ENCODE measurements around the gene GPRC6A. TPM values are rescaled to one million over a fixed set of nuclear protein-coding genes. Genes with fewer than 3 reads are reported as not detected.
"Not testable (repeated sequence)": the region's sequence is repeated elsewhere in the genome, so short reads cannot be mapped to it uniquely, and the experiment has no call there.

The GPRC6A gene
- total and polyA plus RNA-seq, 10 donors: not detected

GRCh38 chr6:116836606-116837342 is 7.9 kb upstream of the GPRC6A start:
- DNase-seq: no peak
- Histone ChIP-seq H3K27me3 (replicated peaks in 1 of 7) (no peaks in the 10 kb centered on the region), H3K27ac (no peak overlapping the region), H3K9me3 (no peaks in the 10 kb centered on the region), H3K36me3 (no peaks in the 10 kb centered on the region), H3K4me3 (no peak overlapping the region), H3K4me1 (no peaks in the 10 kb centered on the region)
- intact Hi-C loops (cut with DNase I; ENCODE audit: low total_unique reads): no loop called here
- TF ChIP-seq POLR2A (IDR thresholded peaks at IDR 0.05) (no peak), CTCF (IDR thresholded peaks at IDR 0.05 in 8 of 11, conservative IDR thresholded peaks at IDR 0.05 in 3 of 11) (no peak), POLR2AphosphoS5 (IDR thresholded peaks at IDR 0.05) (no peak)
- 79 to 90% (median 85%) methylated on average over 5 of the region's 5 CpGs for WGBS, 5 donors

- H3K4me1 ChIP-seq; H3K27ac ChIP-seq; intact Hi-C loops (cut with DNase I; ENCODE audit: low total_unique reads); H3K36me3 ChIP-seq; H3K27me3 ChIP-seq (replicated peaks in 1 of 7); DNase-seq; H3K4me3 ChIP-seq; H3K9me3 ChIP-seq: not testable (repeated sequence)
- 83 to 95% (median 92%) methylated on average over 2 of the region's 2 CpGs for WGBS, 5 donors
These were observed 5.6 kb upstream of the GPRC6A start for GRCh38 chr6:116834526-116834925.

GRCh38 chr6:116827561-116828240 is 1.2 kb downstream of the GPRC6A start:
- WGBS, 5 donors: 58 to 70% (median 60%) methylated on average over 2 of the region's 2 CpGs
- Histone ChIP-seq H3K36me3 (no peaks in the 10 kb centered on the region), H3K4me3 (no peak overlapping the region), H3K27me3 (replicated peaks in 1 of 7) (no peaks in the 10 kb centered on the region), H3K9me3 (peaks cover 0 to 20% (median 11%) of the 10 kb centered on the region in 8 donors), H3K4me1 (no peaks in the 10 kb centered on the region), H3K27ac (no peak overlapping the region)
- DNase-seq: no peak
- TF ChIP-seq POLR2A (IDR thresholded peaks at IDR 0.05) (no peak), POLR2AphosphoS5 (IDR thresholded peaks at IDR 0.05) (no peak), CTCF (IDR thresholded peaks at IDR 0.05 in 8 of 11, conservative IDR thresholded peaks at IDR 0.05 in 3 of 11) (no peak)
- intact Hi-C loops (cut with DNase I; ENCODE audit: low total_unique reads): no loop called here

- not testable (repeated sequence) for H3K4me3 ChIP-seq
These were observed 12.5 kb downstream of the GPRC6A start for GRCh38 chr6:116816336-116816735.

GRCh38 chr6:116812051-116812650 is 16.7 kb downstream of the GPRC6A start:
- no peak overlapping the region for H3K27ac ChIP-seq
- TF ChIP-seq POLR2A (IDR thresholded peaks at IDR 0.05) (no peak), CTCF (IDR thresholded peaks at IDR 0.05 in 8 of 11, conservative IDR thresholded peaks at IDR 0.05 in 3 of 11) (no peak), POLR2AphosphoS5 (IDR thresholded peaks at IDR 0.05) (no peak)
- WGBS, 5 donors: 63 to 85% (median 75%) methylated on average over 2 of the region's 2 CpGs
- no peaks in the 10 kb centered on the region for H3K36me3 ChIP-seq
- no peak for DNase-seq
- intact Hi-C loops (cut with DNase I; ENCODE audit: low total_unique reads): no loop called here
- H3K9me3 ChIP-seq: peaks cover 0 to 44% (median 32%) of the 10 kb centered on the region in 8 donors
- no peaks in the 10 kb centered on the region for H3K27me3 ChIP-seq (replicated peaks in 1 of 7)
- no peaks in the 10 kb centered on the region for H3K4me1 ChIP-seq
- H3K4me3 ChIP-seq: no peak overlapping the region

More at GRCh38 chr6:116816336-116816735, 12.5 kb downstream of the GPRC6A start:
- DNase-seq; H3K27ac ChIP-seq; H3K4me1 ChIP-seq; H3K36me3 ChIP-seq; intact Hi-C loops (cut with DNase I; ENCODE audit: low total_unique reads); H3K27me3 ChIP-seq (replicated peaks in 1 of 7): not testable (repeated sequence)
- 91 to 94% (median 93%) methylated on average over 11 to 15 of the region's 15 CpGs for WGBS, 5 donors
- H3K9me3 ChIP-seq: peaks cover 0 to 37% (median 26%) of the 10 kb centered on the region in 8 donors

Measured in spleen (tissue), 11 donors.